GM23338 (cell line): ENCODE data around the gene ATP10A. TPM values are rescaled to one million over a fixed set of nuclear protein-coding genes. Genes with fewer than 3 reads are reported as not detected.

Experiments used
- ATAC-seq: fragments of 200-7000 bp; cut with Tn5 transposase; 3 replicates; pipeline ENCODE4 v1.9.1; 2020
- DNase-seq: peaks from one replicate; pipeline ENCODE4 v3.0.0-alpha.2; 2015; ENCODE audit warnings: low spot score
- H2AFZ ChIP-seq: fragments of 200-600 bp; sonication (generic); 2 replicates; pipeline ENCODE4 v1.8.0; 2016; ENCODE audit warnings: antibody characterized with exemption, mild to moderate bottlenecking, moderate library complexity
- H3F3A ChIP-seq: fragments of 200-600 bp; sonication (generic); replicated peaks from 2 replicates; pipeline ENCODE4 v1.8.0; 2017; ENCODE audit warnings: antibody characterized with exemption, mixed run types, low read depth
- H3K27ac ChIP-seq: fragments of 200-600 bp; sonication (generic); 2 replicates; pipeline ENCODE4 v1.6.1; 2016; ENCODE audit warnings: low read depth
- H3K27me3 ChIP-seq: fragments of 200-600 bp; sonication (generic); 2 replicates; pipeline ENCODE4 v1.8.0; 2016; ENCODE audit warnings: mild to moderate bottlenecking, mixed run types, moderate library complexity; ENCODE audit not compliant: insufficient read depth
- H3K36me3 ChIP-seq: fragments of 200-600 bp; sonication (generic); 2 replicates; pipeline ENCODE4 v1.8.0; 2016; ENCODE audit warnings: mild to moderate bottlenecking; ENCODE audit not compliant: insufficient read depth
- H3K4me1 ChIP-seq: fragments of 200-600 bp; sonication (generic); 2 replicates; pipeline ENCODE4 v1.8.0; 2016; ENCODE audit warnings: mild to moderate bottlenecking, moderate library complexity; ENCODE audit not compliant: insufficient read depth
- H3K4me2 ChIP-seq: fragments of 200-600 bp; sonication (generic); 2 replicates; pipeline ENCODE4 v1.7.1; 2017; ENCODE audit warnings: mixed run types
- H3K4me3 ChIP-seq: fragments of 200-600 bp; sonication (generic); 2 replicates; pipeline ENCODE4 v1.6.1; 2016; ENCODE audit warnings: mixed run types
- H3K79me2 ChIP-seq: fragments of 200-600 bp; sonication (generic); replicated peaks from 2 replicates; pipeline ENCODE4 v1.8.0; 2017; ENCODE audit warnings: mild to moderate bottlenecking; ENCODE audit not compliant: insufficient read depth
- H3K9me2 ChIP-seq: fragments of 200-600 bp; sonication (generic); 2 replicates; pipeline ENCODE4 v1.8.0; 2017; ENCODE audit not compliant: insufficient read depth
- H4K20me1 ChIP-seq: fragments of 200-600 bp; sonication (generic); replicated peaks from 2 replicates; pipeline ENCODE4 v1.8.0; 2017; ENCODE audit warnings: mild to moderate bottlenecking; ENCODE audit not compliant: insufficient read depth
- H3K27ac Mint-ChIP-seq: 2 replicates; pipeline ENCODE4 v1.8.0; 2020; ENCODE audit warnings: inconsistent platforms, mild to moderate bottlenecking, moderate library complexity, mixed read lengths
- H3K27me3 Mint-ChIP-seq: 3 replicates; pipeline ENCODE4 v1.8.0; 2022; ENCODE audit warnings: low read depth, mild to moderate bottlenecking, moderate library complexity, mixed read lengths, inconsistent platforms; ENCODE audit not compliant: insufficient read depth, poor library complexity
- H3K36me3 Mint-ChIP-seq: 3 replicates; pipeline ENCODE4 v1.8.0; 2021; ENCODE audit warnings: low read depth, mild to moderate bottlenecking, inconsistent platforms, moderate library complexity, mixed read lengths
- H3K4me1 Mint-ChIP-seq: 3 replicates; pipeline ENCODE4 v1.8.0; 2020; ENCODE audit warnings: mild to moderate bottlenecking, inconsistent platforms, mixed read lengths
- H3K4me3 Mint-ChIP-seq: 3 replicates; pipeline ENCODE4 v1.8.0; 2021; ENCODE audit warnings: moderate library complexity, mild to moderate bottlenecking, inconsistent platforms, mixed read lengths
- H3K9me3 Mint-ChIP-seq: 3 replicates; pipeline ENCODE4 v1.8.0; 2020; ENCODE audit warnings: moderate library complexity, mild to moderate bottlenecking, inconsistent platforms, mixed read lengths
- CREB1 ChIP-seq: fragments of 250-450 bp; sonication (Bioruptor Pico); IDR thresholded peaks from 2 replicates; pipeline ENCODE4 v1.5.0; 2020; ENCODE audit warnings: low read depth, mild to moderate bottlenecking, moderate library complexity
- ETS1 ChIP-seq: IDR thresholded peaks from 2 replicates; pipeline ENCODE4 v1.6.1; 2016; ENCODE audit warnings: antibody characterized with exemption
- EZH2 ChIP-seq: fragments of 200-600 bp; sonication (generic); IDR thresholded peaks from one replicate; pipeline ENCODE4 v1.8.0; 2017; ENCODE audit warnings: antibody characterized with exemption, mild to moderate bottlenecking, low read depth; ENCODE audit not compliant: unreplicated experiment
- EZH2phosphoT487 ChIP-seq: fragments of 200-600 bp; sonication (generic); IDR thresholded peaks from one replicate; pipeline ENCODE4 v1.8.1; 2018; ENCODE audit warnings: antibody characterized with exemption; ENCODE audit not compliant: unreplicated experiment
- JUNB ChIP-seq: IDR thresholded peaks from one replicate; pipeline ENCODE4 v1.6.1; 2016; ENCODE audit warnings: antibody characterized with exemption; ENCODE audit not compliant: unreplicated experiment
- NANOG ChIP-seq: IDR thresholded peaks from 2 replicates; pipeline ENCODE4 v1.6.1; 2016; ENCODE audit warnings: antibody characterized with exemption, borderline replicate concordance
- POLR2AphosphoS5 ChIP-seq: IDR thresholded peaks from 2 replicates; pipeline ENCODE4 v1.6.1; 2016; ENCODE audit warnings: antibody characterized with exemption, low read depth
- STAT1 ChIP-seq: IDR thresholded peaks from one replicate; pipeline ENCODE4 v1.6.1; 2016; ENCODE audit warnings: antibody characterized with exemption; ENCODE audit not compliant: unreplicated experiment
- ZNF114 ChIP-seq: fragments of 250-450 bp; sonication (Bioruptor Pico); IDR thresholded peaks from 2 replicates; pipeline ENCODE4 v1.5.0; 2020; ENCODE audit warnings: mild to moderate bottlenecking, moderate library complexity
- ZNF331 ChIP-seq: fragments of 250-450 bp; sonication (Bioruptor Pico); IDR thresholded peaks from 2 replicates; pipeline ENCODE4 v1.5.0; 2020; ENCODE audit warnings: low read depth, mild to moderate bottlenecking, moderate library complexity
- ZNF462 ChIP-seq: fragments of 250-450 bp; sonication (Bioruptor Pico); IDR thresholded peaks from 2 replicates; pipeline ENCODE4 v1.5.0; 2020; ENCODE audit warnings: mild to moderate bottlenecking, moderate library complexity
- polyA plus RNA-seq: library from polyadenylated mRNA; unstranded; fragments of >200 nt; fragmentation: Nextera tagmentation; extraction: Ambion mirVana; gene quantifications from 2 replicates; pipeline ENCODE4 v1.2.1, GENCODE V29; 2016
- total RNA-seq: library from RNA; depleted of rRNA; stranded (reverse); fragments of >200 nt; shearing (Covaris generic); gene quantifications from 2 replicates; pipeline ENCODE4 v1.2.3, GENCODE V29; 2014
- TF ChIP-seq, protein P1 (sequence below): IDR thresholded peaks from one replicate; pipeline ENCODE4 v1.6.1; 2018; ENCODE audit warnings: antibody characterized with exemption; ENCODE audit not compliant: unreplicated experiment
- TF ChIP-seq, protein P2 (sequence below), 2 experiments: fragments of 200-600 bp in 1 of 2; sonication (generic) in 1 of 2; conservative IDR thresholded peaks; 2 replicates each; pipeline versions ENCODE4 v1.5.1 to v1.6.1; 2016 to 2017; ENCODE audit warnings: antibody characterized with exemption in 2 of 2, low read depth in 2 of 2, mild to moderate bottlenecking in 2 of 2, moderate library complexity in 1 of 2

The ATP10A gene
- total and polyA plus RNA-seq, 2 experiments from 2014 or later, result 0.36 to 5.6 TPM

DNA sequence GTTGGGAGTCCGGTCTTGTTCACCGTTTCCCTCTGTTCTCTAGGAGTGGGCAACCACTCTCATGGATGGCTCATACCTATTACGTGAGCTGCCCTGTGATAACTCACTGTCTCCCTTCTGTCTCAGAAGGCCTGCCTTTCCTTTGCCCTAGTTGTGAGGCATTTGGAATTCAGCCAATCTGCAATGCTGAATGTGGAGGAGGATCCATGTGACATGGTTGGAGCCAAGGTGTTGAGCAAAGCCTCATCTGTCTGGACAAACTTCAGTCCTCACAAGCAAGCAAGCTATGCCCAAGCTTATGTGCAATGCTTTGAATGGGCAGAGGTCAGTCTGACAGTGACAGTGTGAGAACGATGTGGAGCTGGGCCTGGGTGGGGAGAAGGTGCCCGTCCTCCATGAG lies 37.8 kb upstream of the ATP10A start:
- 0 out of 2 replicates have a peak, but pooled peaks cover 5% of the 10 kb centered on the region for H3K9me2 ChIP-seq
- H3K4me3 ChIP-seq, result no peak overlapping the region
- no peaks in the 10 kb centered on the region for H3K27me3 ChIP-seq
- DNase-seq (no peak), ATAC-seq (no peak)
- no peaks in the 10 kb centered on the region for H3K36me3 Mint-ChIP-seq
- H3K27ac ChIP-seq, result no peak overlapping the region
- H3F3A ChIP-seq, result no peaks in the 10 kb centered on the region
- peaks cover 8% of the 10 kb centered on the region for H3K4me1 Mint-ChIP-seq
- H3K27me3 Mint-ChIP-seq, result no peaks in the 10 kb centered on the region
- H4K20me1 ChIP-seq, result no peaks in the 10 kb centered on the region
- H3K36me3 ChIP-seq, result no peaks in the 10 kb centered on the region
- H2AFZ ChIP-seq, result no peak overlapping the region
- H3K4me1 ChIP-seq, result no peaks in the 10 kb centered on the region
- H3K9me3 Mint-ChIP-seq, result no peaks in the 10 kb centered on the region
- H3K4me2 ChIP-seq, result no peak overlapping the region
- H3K4me3 Mint-ChIP-seq, result no peak overlapping the region
- no peak overlapping the region for H3K27ac Mint-ChIP-seq
- H3K79me2 ChIP-seq, result no peaks in the 10 kb centered on the region
- TF ChIP-seq EZH2phosphoT487, result no peak
- TF ChIP-seq JUNB, result no peak
- TF ChIP-seq, protein P1, sequence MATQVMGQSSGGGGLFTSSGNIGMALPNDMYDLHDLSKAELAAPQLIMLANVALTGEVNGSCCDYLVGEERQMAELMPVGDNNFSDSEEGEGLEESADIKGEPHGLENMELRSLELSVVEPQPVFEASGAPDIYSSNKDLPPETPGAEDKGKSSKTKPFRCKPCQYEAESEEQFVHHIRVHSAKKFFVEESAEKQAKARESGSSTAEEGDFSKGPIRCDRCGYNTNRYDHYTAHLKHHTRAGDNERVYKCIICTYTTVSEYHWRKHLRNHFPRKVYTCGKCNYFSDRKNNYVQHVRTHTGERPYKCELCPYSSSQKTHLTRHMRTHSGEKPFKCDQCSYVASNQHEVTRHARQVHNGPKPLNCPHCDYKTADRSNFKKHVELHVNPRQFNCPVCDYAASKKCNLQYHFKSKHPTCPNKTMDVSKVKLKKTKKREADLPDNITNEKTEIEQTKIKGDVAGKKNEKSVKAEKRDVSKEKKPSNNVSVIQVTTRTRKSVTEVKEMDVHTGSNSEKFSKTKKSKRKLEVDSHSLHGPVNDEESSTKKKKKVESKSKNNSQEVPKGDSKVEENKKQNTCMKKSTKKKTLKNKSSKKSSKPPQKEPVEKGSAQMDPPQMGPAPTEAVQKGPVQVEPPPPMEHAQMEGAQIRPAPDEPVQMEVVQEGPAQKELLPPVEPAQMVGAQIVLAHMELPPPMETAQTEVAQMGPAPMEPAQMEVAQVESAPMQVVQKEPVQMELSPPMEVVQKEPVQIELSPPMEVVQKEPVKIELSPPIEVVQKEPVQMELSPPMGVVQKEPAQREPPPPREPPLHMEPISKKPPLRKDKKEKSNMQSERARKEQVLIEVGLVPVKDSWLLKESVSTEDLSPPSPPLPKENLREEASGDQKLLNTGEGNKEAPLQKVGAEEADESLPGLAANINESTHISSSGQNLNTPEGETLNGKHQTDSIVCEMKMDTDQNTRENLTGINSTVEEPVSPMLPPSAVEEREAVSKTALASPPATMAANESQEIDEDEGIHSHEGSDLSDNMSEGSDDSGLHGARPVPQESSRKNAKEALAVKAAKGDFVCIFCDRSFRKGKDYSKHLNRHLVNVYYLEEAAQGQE, result no peak
- TF ChIP-seq, protein P2, sequence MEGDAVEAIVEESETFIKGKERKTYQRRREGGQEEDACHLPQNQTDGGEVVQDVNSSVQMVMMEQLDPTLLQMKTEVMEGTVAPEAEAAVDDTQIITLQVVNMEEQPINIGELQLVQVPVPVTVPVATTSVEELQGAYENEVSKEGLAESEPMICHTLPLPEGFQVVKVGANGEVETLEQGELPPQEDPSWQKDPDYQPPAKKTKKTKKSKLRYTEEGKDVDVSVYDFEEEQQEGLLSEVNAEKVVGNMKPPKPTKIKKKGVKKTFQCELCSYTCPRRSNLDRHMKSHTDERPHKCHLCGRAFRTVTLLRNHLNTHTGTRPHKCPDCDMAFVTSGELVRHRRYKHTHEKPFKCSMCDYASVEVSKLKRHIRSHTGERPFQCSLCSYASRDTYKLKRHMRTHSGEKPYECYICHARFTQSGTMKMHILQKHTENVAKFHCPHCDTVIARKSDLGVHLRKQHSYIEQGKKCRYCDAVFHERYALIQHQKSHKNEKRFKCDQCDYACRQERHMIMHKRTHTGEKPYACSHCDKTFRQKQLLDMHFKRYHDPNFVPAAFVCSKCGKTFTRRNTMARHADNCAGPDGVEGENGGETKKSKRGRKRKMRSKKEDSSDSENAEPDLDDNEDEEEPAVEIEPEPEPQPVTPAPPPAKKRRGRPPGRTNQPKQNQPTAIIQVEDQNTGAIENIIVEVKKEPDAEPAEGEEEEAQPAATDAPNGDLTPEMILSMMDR (conservative IDR thresholded peaks at IDR 0.05; ENCODE audit: low read depth in 2 of 2), result no peak
- no peak for TF ChIP-seq POLR2AphosphoS5
- TF ChIP-seq STAT1, result no peak
- TF ChIP-seq CREB1 (CRISPR knock-in tag), result no peak
- TF ChIP-seq ZNF114 (CRISPR knock-in tag), result no peak
- TF ChIP-seq ZNF462, result no peak
- no peak for TF ChIP-seq ZNF331 (CRISPR knock-in tag)
- TF ChIP-seq EZH2, result no peak
- no peak for TF ChIP-seq ETS1
- no peak for TF ChIP-seq NANOG
